K562 (cell line): ENCODE data around the gene RHOC. TPM values are rescaled to one million over a fixed set of nuclear protein-coding genes. Genes with fewer than 3 reads are reported as not detected.

Experiments used
- ATF6 ChIP-seq: sonication (generic); formaldehyde crosslinking; IDR thresholded peaks from 2 replicates; pipeline ENCODE4 v1.4.0; 2020; ENCODE audit warnings: mild to moderate bottlenecking, missing genetic modification reagents
- GABPB1 ChIP-seq: sonication (generic); formaldehyde crosslinking; IDR thresholded peaks from 2 replicates; pipeline ENCODE4 v1.8.0; 2022; ENCODE audit warnings: mild to moderate bottlenecking, missing genetic modification reagents
- MGA ChIP-seq: fragments of 450-650 bp; IDR thresholded peaks from 2 replicates; pipeline ENCODE4 v1.6.1; 2016; ENCODE audit warnings: mild to moderate bottlenecking, moderate library complexity
- PHB ChIP-seq: fragments of 250-450 bp; sonication (Bioruptor Pico); IDR thresholded peaks from 2 replicates; pipeline ENCODE4 v1.5.0; 2021
- PHB2 ChIP-seq: fragments of 450-650 bp; IDR thresholded peaks from 2 replicates; pipeline ENCODE4 v1.6.1; 2017; ENCODE audit warnings: low read depth
- SNAPC5 ChIP-seq: fragments of 250-450 bp; sonication (Bioruptor Pico); IDR thresholded peaks from 2 replicates; pipeline ENCODE4 v1.8.0; 2021; ENCODE audit warnings: moderate library complexity, mild to moderate bottlenecking, inconsistent platforms
- ZBTB7A ChIP-seq: IDR thresholded peaks from 2 replicates; pipeline ENCODE4 v1.6.1; 2011; ENCODE audit warnings: low read depth, mild to moderate bottlenecking, low read length, moderate library complexity, borderline replicate concordance; ENCODE audit not compliant: control insufficient read depth
- ZMIZ1 ChIP-seq, 2 experiments: fragments of 150-350 bp in 1 of 2; IDR thresholded peaks; 2 replicates each; pipeline ENCODE4 v1.6.1; 2012 to 2016; ENCODE audit warnings: low read depth in 2 of 2, low read length in 2 of 2, mild to moderate bottlenecking in 1 of 2, moderate library complexity in 1 of 2
- ZNF174 ChIP-seq: fragments of 250-450 bp; sonication (Bioruptor Pico); IDR thresholded peaks from 2 replicates; pipeline ENCODE4 v1.4.0; 2020; ENCODE audit warnings: mild to moderate bottlenecking
- polyA plus RNA-seq, 8 experiments: library from polyadenylated mRNA; depleted of rRNA in 4 of 8; stranded (reverse) in 5 of 8; unstranded in 3 of 8; fragments of >200 nt; fragmentation: Nextera tagmentation in 2 of 8; fragmentation: Illumina TruSeq in 1 of 8; extraction: Ambion mirVana in 2 of 8; extraction: Trizol in 1 of 8; gene quantifications; 2 replicates each; pipeline versions ENCODE4 v1.2.1 to v1.2.3, GENCODE V29; 2011 to 2014; ENCODE audit warnings: inconsistent platforms in 1 of 8, missing spikeins in 1 of 8
- total RNA-seq, 7 experiments: library from RNA; depleted of rRNA in 6 of 7; stranded (reverse); fragments of >200 nt in 6 of 7; fragmentation: Illumina TruSeq in 2 of 7; extraction: Trizol in 2 of 7; gene quantifications; 2 replicates each; pipeline versions ENCODE4 v1.2.1 to v1.2.3, GENCODE V29; 2011 to 2021; ENCODE audit warnings: low replicate concordance in 1 of 7

The RHOC gene
- total and polyA plus RNA-seq, 9 of the 15 experiments (the other 6 are each of a cell fraction or from before 2014, with no cell fraction given), result 35.2 to 364 (median 204) TPM

- TF ChIP-seq MGA, result no peak
- TF ChIP-seq ZMIZ1 (IDR thresholded peaks at IDR 0.05; ENCODE audit: low read depth in 2 of 2, low read length in 2 of 2), result no peak
- TF ChIP-seq ZBTB7A, result peak; percentile 95
- no peak for TF ChIP-seq ATF6 (CRISPR knock-in tag)
- no peak for TF ChIP-seq PHB (CRISPR knock-in tag)
- no peak for TF ChIP-seq ZNF174 (CRISPR knock-in tag)
- TF ChIP-seq GABPB1, result peak; percentile 23
- TF ChIP-seq SNAPC5 (CRISPR knock-in tag), result no peak
- 0 out of 2 replicates have a peak, but pooled peaks have one; percentile 29 for TF ChIP-seq PHB2
Measured at GRCh38 chr1:112706505-112707220, at the start of gene RHOC (continued).
